Measurements from ENCODE around the gene PRPF40B.
A peak's percentile ranks its signal among the peaks of the same experiment; 100 is the strongest.

DNA sequence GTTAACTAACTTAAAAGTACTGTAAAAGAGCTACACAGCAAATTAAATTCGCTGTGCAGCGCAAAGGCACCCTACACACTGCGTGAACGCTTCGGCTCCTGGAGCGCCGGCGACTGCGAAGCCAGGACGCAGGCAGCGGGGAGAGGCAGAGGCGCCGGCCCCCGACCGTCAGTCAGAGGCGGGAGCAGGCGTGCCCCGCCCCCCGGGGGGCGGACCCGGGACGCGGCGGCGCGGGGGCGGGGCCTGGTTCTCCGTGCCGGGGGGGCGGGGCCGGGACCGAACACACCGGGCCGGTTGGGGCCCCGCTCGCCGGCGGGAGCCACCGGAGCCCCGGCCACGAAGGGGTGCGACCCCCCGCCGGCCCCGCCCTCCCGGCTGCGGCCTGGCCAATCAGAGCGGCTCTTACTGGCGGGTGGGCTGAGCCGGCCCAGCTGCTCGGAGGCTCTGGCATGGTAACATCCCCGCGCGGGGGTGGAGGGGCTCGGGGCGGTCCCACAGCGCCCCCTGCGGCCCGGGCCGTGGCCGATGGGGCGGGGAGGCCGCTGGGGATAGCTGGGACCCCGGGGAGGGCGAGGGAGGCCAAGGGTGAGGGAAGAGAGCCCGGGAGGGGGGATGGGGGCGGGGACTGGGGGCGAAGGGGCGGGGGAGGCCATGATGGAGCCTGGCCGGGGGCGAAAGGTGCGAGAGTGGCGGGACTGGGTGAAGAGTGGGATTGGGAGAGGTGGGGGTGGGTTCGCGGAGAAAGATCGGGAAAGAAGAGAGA, at the start of gene PRPF40B:
- peak; percentile 71 to 79 for TF ChIP-seq POLR2A (IDR thresholded peaks at IDR 0.05)
- TF ChIP-seq, protein P1, sequence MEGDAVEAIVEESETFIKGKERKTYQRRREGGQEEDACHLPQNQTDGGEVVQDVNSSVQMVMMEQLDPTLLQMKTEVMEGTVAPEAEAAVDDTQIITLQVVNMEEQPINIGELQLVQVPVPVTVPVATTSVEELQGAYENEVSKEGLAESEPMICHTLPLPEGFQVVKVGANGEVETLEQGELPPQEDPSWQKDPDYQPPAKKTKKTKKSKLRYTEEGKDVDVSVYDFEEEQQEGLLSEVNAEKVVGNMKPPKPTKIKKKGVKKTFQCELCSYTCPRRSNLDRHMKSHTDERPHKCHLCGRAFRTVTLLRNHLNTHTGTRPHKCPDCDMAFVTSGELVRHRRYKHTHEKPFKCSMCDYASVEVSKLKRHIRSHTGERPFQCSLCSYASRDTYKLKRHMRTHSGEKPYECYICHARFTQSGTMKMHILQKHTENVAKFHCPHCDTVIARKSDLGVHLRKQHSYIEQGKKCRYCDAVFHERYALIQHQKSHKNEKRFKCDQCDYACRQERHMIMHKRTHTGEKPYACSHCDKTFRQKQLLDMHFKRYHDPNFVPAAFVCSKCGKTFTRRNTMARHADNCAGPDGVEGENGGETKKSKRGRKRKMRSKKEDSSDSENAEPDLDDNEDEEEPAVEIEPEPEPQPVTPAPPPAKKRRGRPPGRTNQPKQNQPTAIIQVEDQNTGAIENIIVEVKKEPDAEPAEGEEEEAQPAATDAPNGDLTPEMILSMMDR (IDR thresholded peaks at IDR 0.05) = peak in 3 of 4 experiments; percentile 49 to 54 (median 52)
